Inflammatory macrophage (primary cell): ENCODE data around the gene DNAJB2.
"Not testable (repeated sequence)": the region's sequence is repeated elsewhere in the genome, so short reads cannot be mapped to it uniquely, and the experiment has no call there.

Experiments used
- DNase-seq, 2 donors: peaks; one replicate each; pipeline ENCODE4 v3.0.0-alpha.2; 2020 to 2022

Gene DNAJB2

GRCh38 chr2:219304223-219304622 lies 25.1 kb downstream of the DNAJB2 start:
- no peak for DNase-seq

GRCh38 chr2:219306047-219306446 lies 26.9 kb downstream of the DNAJB2 start:
- DNase-seq, result no peak

GRCh38 chr2:219308142-219309101 lies 29.3 kb downstream of the DNAJB2 start:
- peak; percentile 42 to 70 for DNase-seq

GRCh38 chr2:219309278-219309677 lies 30.1 kb downstream of the DNAJB2 start, which contains the start of gene PTPRN:
Gene PTPRN, minus strand, starts transcription at chr2:219309401. Its CDS starts 69 bp downstream, at chr2:219309332.
- no peak for DNase-seq

- not testable (repeated sequence) for DNase-seq
Observed at GRCh38 chr2:219312683-219313263, 33.6 kb downstream of the DNAJB2 start.

- DNase-seq, result no peak
Observed at GRCh38 chr2:219314804-219315468, 35.8 kb downstream of the DNAJB2 start.

- peak; percentile 59 to 64 for DNase-seq
Observed at GRCh38 chr2:219323434-219323833, 44.3 kb downstream of the DNAJB2 start.

- DNase-seq, result no peak
Observed at GRCh38 chr2:219325136-219325535, 46.0 kb downstream of the DNAJB2 start.

- no peak for DNase-seq
Observed at GRCh38 chr2:219325657-219326315, 46.6 kb downstream of the DNAJB2 start.

- DNase-seq, result no peak
Observed at GRCh38 chr2:219327719-219328118, 48.6 kb downstream of the DNAJB2 start.

GRCh38 chr2:219331560-219332213 lies 52.5 kb downstream of the DNAJB2 start:
- peak in 1 of 2 donors; percentile 14 for DNase-seq

- no peak for DNase-seq
Observed at GRCh38 chr2:219332542-219332941, 53.4 kb downstream of the DNAJB2 start, which contains the start of gene RESP18. Gene RESP18, minus strand, starts transcription at chr2:219332744.

GRCh38 chr2:219334076-219334475 lies 54.9 kb downstream of the DNAJB2 start:
- DNase-seq, result peak in 1 of 2 donors; percentile 15

- no peak for DNase-seq
Observed at GRCh38 chr2:219335373-219335786, 56.2 kb downstream of the DNAJB2 start.
